Activated B cell treated with CpG ODN at 0.5 μM for 24 hours (primary cell): ENCODE data around the gene DAW1. TPM values are rescaled to one million over a fixed set of nuclear protein-coding genes. Genes with fewer than 3 reads are reported as not detected.

Experiments
- ATAC-seq: fragments of 200-7000 bp; cut with Tn5 transposase; one replicate; pipeline ENCODE4 v1.10.0; 2021; ENCODE audit warnings: low read depth, mild to moderate bottlenecking, moderate library complexity
- CTCF ChIA-PET: fragments of 350-600 bp; sonication (Branson Sonifier 250); formaldehyde crosslinking; loops from one replicate; lab custom pipeline; 2021; ENCODE audit warnings: antibody characterized with exemption; lab: Charles Lee
- POLR2A ChIA-PET: fragments of 350-600 bp; sonication (Branson Sonifier 250); formaldehyde crosslinking; loops from one replicate; lab custom pipeline; 2021; ENCODE audit warnings: antibody characterized with exemption; lab: Charles Lee
- DNase-seq: peaks from one replicate; pipeline ENCODE4 v3.0.0; 2022
- H3K27ac Mint-ChIP-seq: one replicate; pipeline ENCODE4 v1.8.0; 2020; ENCODE audit warnings: mixed read lengths
- H3K27me3 Mint-ChIP-seq: one replicate; pipeline ENCODE4 v1.8.0; 2021; ENCODE audit warnings: mixed read lengths
- H3K36me3 Mint-ChIP-seq: one replicate; pipeline ENCODE4 v1.8.0; 2021; ENCODE audit warnings: low read depth, mixed read lengths
- H3K4me1 Mint-ChIP-seq: one replicate; pipeline ENCODE4 v1.8.0; 2021; ENCODE audit warnings: mixed read lengths
- H3K4me3 Mint-ChIP-seq: one replicate; pipeline ENCODE4 v1.8.0; 2020; ENCODE audit warnings: mild to moderate bottlenecking, mixed read lengths
- H3K9me3 Mint-ChIP-seq: one replicate; pipeline ENCODE4 v1.8.0; 2020; ENCODE audit warnings: mixed read lengths
- intact Hi-C: fragments of 100-400 bp; cut with micrococcal nuclease; formaldehyde crosslinking; loops from one replicate; pipeline ENCODE4 v1.15.1; 2024
- total RNA-seq: library from RNA; stranded (reverse); gene quantifications from 2 replicates; pipeline ENCODE4 v1.2.3, GENCODE V29; 2022
- TF ChIP-seq, protein P1 (sequence below): fragments of 200-600 bp; IDR thresholded peaks from one replicate; pipeline ENCODE4 v1.8.0; 2022; ENCODE audit warnings: antibody characterized with exemption, mild to moderate bottlenecking

DAW1 gene
- total RNA-seq = not detected in 2 replicates

DNA sequence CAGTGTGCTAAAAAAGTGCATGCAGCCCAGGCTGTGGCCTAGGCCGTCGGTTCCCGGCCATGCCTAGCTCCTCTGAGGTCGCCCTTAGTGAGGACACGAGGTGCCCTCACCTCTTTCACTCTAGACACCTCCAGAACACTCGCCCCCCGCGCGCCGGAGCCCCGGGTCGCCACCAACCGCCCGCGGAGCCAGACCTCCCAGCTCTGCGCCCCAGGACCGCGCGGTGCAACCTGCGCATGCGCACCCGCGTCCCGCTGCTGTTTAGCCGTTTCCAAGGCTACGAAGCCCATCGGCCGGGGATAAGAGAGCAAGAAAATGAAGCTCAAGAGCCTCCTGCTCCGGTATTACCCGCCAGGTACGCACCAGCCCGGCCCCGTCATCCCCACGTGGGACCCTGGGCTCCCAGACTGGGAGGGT lies at the start of gene DAW1:
Gene DAW1, plus strand, starts transcription at position 257 of the 417 bp plus-strand sequence. Its CDS starts 59 bp downstream, at position 316.
- ChIA-PET CTCF (no interaction called here), POLR2A (no interaction called here)
- H3K4me1 Mint-ChIP-seq = no peaks in the 10 kb centered on the region
- peaks cover 24% of the 10 kb centered on the region for H3K27me3 Mint-ChIP-seq
- H3K36me3 Mint-ChIP-seq = no peaks in the 10 kb centered on the region
- no peak within 1 kb of the TSS for H3K27ac Mint-ChIP-seq
- intact Hi-C loops = no loop called here
- H3K9me3 Mint-ChIP-seq = no peaks in the 10 kb centered on the region
- DNase-seq (peak; percentile 24), ATAC-seq (no peak)
- H3K4me3 Mint-ChIP-seq = no peak within 1 kb of the TSS
- TF ChIP-seq, protein P1, sequence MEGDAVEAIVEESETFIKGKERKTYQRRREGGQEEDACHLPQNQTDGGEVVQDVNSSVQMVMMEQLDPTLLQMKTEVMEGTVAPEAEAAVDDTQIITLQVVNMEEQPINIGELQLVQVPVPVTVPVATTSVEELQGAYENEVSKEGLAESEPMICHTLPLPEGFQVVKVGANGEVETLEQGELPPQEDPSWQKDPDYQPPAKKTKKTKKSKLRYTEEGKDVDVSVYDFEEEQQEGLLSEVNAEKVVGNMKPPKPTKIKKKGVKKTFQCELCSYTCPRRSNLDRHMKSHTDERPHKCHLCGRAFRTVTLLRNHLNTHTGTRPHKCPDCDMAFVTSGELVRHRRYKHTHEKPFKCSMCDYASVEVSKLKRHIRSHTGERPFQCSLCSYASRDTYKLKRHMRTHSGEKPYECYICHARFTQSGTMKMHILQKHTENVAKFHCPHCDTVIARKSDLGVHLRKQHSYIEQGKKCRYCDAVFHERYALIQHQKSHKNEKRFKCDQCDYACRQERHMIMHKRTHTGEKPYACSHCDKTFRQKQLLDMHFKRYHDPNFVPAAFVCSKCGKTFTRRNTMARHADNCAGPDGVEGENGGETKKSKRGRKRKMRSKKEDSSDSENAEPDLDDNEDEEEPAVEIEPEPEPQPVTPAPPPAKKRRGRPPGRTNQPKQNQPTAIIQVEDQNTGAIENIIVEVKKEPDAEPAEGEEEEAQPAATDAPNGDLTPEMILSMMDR = no peak

DNA sequence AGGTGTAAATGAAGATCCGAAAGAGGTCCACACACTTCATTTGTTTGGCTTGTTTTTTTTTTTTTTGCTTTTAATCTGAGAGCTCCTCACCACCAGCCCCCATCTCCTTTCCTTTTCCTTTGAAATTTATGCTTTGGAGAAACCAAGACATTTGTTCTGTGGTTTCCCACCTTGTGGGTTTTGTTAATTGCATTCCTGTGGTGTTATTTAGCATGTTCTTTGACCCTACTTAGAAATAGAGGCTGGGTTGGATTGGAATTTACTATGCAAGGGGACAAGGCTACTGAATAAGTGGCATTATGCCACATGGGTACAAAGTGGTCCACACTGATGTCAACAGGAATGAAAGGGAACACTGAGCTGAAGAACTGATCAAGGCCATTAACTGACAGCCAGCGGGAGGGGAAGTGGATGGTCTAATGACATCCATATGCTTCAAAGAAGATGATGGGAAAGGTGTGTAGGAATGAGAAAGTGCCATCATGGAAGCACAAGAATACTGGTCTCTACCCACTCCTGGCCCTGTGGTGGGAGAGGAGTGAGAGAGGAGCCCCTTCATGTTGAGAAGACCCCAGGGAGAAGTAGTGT lies 48.9 kb upstream of the DAW1 start:
- intact Hi-C loops = no loop called here
- ATAC-seq = no peak
- POLR2A ChIA-PET = no interaction called here
- DNase-seq = no peak
- CTCF ChIA-PET = no interaction called here
- no peak overlapping the region for H3K27ac Mint-ChIP-seq
- H3K4me1 Mint-ChIP-seq = no peaks in the 10 kb centered on the region
- H3K9me3 Mint-ChIP-seq = no peaks in the 10 kb centered on the region
- H3K27me3 Mint-ChIP-seq = peaks cover 14% of the 10 kb centered on the region
- H3K4me3 Mint-ChIP-seq = no peak overlapping the region
- no peaks in the 10 kb centered on the region for H3K36me3 Mint-ChIP-seq
- TF ChIP-seq, protein P1 = no peak

DNA sequence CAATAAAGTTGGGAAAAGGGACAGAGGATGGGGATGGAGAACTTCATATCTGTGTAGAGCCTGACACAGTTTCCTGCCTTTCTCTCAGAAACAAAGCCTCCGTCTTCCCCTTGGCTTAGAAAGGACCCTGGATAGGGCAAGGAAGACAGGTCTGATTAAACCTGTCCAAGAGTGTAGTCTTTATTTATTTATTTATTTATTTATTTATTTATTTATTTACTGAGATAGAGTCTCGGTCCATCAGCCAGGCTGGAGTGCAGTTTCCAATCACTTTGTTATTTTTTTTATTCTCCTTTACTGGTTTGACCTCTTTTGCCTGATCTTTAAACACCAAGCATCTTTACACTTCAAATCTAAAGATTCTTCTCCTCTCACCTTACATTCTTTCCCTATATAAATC lies 47.5 kb upstream of the DAW1 start:
- TF ChIP-seq, protein P1 = no peak
- intact Hi-C loops = no loop called here
- POLR2A ChIA-PET = no interaction called here
- H3K27me3 Mint-ChIP-seq = peaks cover 9% of the 10 kb centered on the region
- H3K9me3 Mint-ChIP-seq = no peaks in the 10 kb centered on the region
- H3K27ac Mint-ChIP-seq = no peak overlapping the region
- no peaks in the 10 kb centered on the region for H3K4me1 Mint-ChIP-seq
- DNase-seq = no peak
- no peak for ATAC-seq
- H3K36me3 Mint-ChIP-seq = no peaks in the 10 kb centered on the region
- CTCF ChIA-PET = no interaction called here
- H3K4me3 Mint-ChIP-seq = no peak overlapping the region

GRCh38 chr2:227824711-227825110 lies 46.7 kb upstream of the DAW1 start:
- no peak overlapping the region for H3K4me3 Mint-ChIP-seq
- CTCF ChIA-PET = no interaction called here
- ATAC-seq = no peak
- POLR2A ChIA-PET = no interaction called here
- no peaks in the 10 kb centered on the region for H3K4me1 Mint-ChIP-seq
- H3K27me3 Mint-ChIP-seq = peaks cover 9% of the 10 kb centered on the region
- no peak for DNase-seq
- TF ChIP-seq, protein P1 = no peak
- H3K27ac Mint-ChIP-seq = no peak overlapping the region
- intact Hi-C loops = no loop called here
- no peaks in the 10 kb centered on the region for H3K9me3 Mint-ChIP-seq
- no peaks in the 10 kb centered on the region for H3K36me3 Mint-ChIP-seq

DNA sequence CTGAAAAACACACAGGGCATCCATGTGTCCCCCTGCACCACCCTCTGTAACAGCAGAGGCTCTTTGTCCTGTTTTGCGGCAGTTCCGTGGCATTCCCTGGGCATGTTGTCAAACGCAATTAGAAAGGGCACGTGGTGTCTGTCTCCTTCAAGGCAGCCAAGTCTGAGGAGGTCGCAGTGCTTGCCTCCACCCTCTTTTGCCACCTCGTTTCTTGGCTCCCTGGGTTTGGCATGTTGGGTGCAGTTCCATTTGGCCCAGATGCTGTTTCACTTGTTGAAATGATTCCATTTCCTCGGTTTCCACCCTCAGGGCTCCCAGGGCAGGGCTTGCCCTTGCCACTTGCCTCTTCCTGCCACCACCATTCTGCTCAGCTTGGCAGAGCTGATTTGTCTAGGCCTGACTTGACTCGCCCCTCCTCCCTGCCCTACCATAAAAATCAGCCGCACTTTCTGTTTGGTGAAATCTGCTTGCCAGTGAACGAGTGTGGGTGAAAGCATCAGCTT lies 45.4 kb upstream of the DAW1 start:
- intact Hi-C loops = no loop called here
- POLR2A ChIA-PET = no interaction called here
- Mint-ChIP-seq H3K36me3 (no peaks in the 10 kb centered on the region), H3K27ac (no peak overlapping the region), H3K27me3 (peaks cover 2% of the 10 kb centered on the region), H3K4me3 (no peak overlapping the region), H3K4me1 (no peaks in the 10 kb centered on the region), H3K9me3 (no peaks in the 10 kb centered on the region)
- DNase-seq (no peak), ATAC-seq (no peak)
- TF ChIP-seq, protein P1 = no peak
- CTCF ChIA-PET = no interaction called here
